Pancreas (tissue), 10 donors: Measurements from ENCODE around the gene JAK2. TPM values are rescaled to one million over a fixed set of nuclear protein-coding genes. Genes with fewer than 3 reads are reported as not detected.
A peak's percentile ranks its signal among the peaks of the same experiment; 100 is the strongest.

Experiments
- ATAC-seq, 4 donors: fragments of 200-7000 bp; cut with Tn5 transposase; one replicate each; pipeline versions ENCODE4 v1.8.0 to v1.9.1; 2020; ENCODE audit warnings: mild to moderate bottlenecking in 4 of 4, moderate library complexity in 4 of 4
- DNase-seq, 6 donors: peaks; one replicate each; pipeline ENCODE4 v3.0.0-alpha.2; 2020
- FAIRE-seq: peaks from 2 replicates; lab custom pipeline; 2012; peaks lifted over from hg19 to GRCh38; lab: Jason Lieb, UNC
- H3K27ac ChIP-seq, 4 donors: fragments of 200-600 bp; sonication (generic); 1 replicate in 3 of 4; 2 replicates in 1 of 4; pipeline versions ENCODE4 v1.5.0 to v1.8.0; 2020
- H3K27me3 ChIP-seq, 4 donors: fragments of 200-600 bp; one replicate each; pipeline ENCODE4 v1.8.0; 2021
- H3K36me3 ChIP-seq, 3 donors: fragments of 200-600 bp; sonication (generic) in 1 of 3; one replicate each; pipeline versions ENCODE4 v1.5.0 to v1.8.0; 2020 to 2021
- H3K4me1 ChIP-seq, 3 donors: fragments of 200-600 bp; one replicate each; pipeline ENCODE4 v1.8.0; 2021
- H3K4me3 ChIP-seq, 4 donors: fragments of 200-600 bp; sonication (generic) in 2 of 4; one replicate each; pipeline versions ENCODE4 v1.5.0 to v1.8.0; 2020 to 2021
- H3K9me3 ChIP-seq, 4 donors: fragments of 200-600 bp; one replicate each; pipeline ENCODE4 v1.8.0; 2021
- WGBS, 2 donors: extraction: QIAGEN DNeasy Blood & Tissue Kit; methylation state at CpG; one replicate each; pipeline ENCODE4 v1.1.7; 2013; 5-methylcytosine and 5-hydroxymethylcytosine counted together
- intact Hi-C, 3 donors: fragments of 100-400 bp; cut with DNase I; formaldehyde crosslinking; loops; one replicate each; pipeline versions ENCODE4 v1.11.1 to v1.14.2; 2022
- polyA plus RNA-seq, 2 donors: library from polyadenylated mRNA; stranded (reverse); fragments of 200-250 nt; gene quantifications; one replicate each; pipeline ENCODE4 v1.2.3, GENCODE V29; 2013
- total RNA-seq, 6 donors: library from RNA; stranded (reverse); fragmentation: NEBNext Ultra II Directional in 4 of 6; extraction: Animal tissue kit (Norgen Biotek cat#: 25700) in 4 of 6; gene quantifications; one replicate each; pipeline versions ENCODE4 v1.2.1 to v1.2.4, GENCODE V29; 2021 to 2023
- TF ChIP-seq, protein P1 (sequence below), 4 donors: fragments of 200-600 bp; sonication (generic) in 3 of 4; IDR thresholded peaks; one replicate each; pipeline versions ENCODE4 v1.5.0 to v1.8.0; 2021; ENCODE audit warnings: antibody characterized with exemption in 4 of 4
- donor health status: healthy with polysubstance abuse.
- donor health status: DM: no; HTN: no; CAD: no; lungs with moderate emphysema.
- donor health status: DM: no; HTN: no; CAD: no.
- donor health status: control.
- donor health status: control.
- donor health status: Bipolar disorder and iron deficiency.
- donor health status: DM: yes; HTN: yes; CAD: no.
- donor health status: DM: no; HTN: no; CAD: no.
- donor health status: DM: no; HTN: no; CAD: no.
- donor health status: DM: yes; HTN: yes; CAD: no.

The JAK2 gene
- total and polyA plus RNA-seq, 8 donors, result 1.7 to 9.1 (median 4.2) TPM

DNA sequence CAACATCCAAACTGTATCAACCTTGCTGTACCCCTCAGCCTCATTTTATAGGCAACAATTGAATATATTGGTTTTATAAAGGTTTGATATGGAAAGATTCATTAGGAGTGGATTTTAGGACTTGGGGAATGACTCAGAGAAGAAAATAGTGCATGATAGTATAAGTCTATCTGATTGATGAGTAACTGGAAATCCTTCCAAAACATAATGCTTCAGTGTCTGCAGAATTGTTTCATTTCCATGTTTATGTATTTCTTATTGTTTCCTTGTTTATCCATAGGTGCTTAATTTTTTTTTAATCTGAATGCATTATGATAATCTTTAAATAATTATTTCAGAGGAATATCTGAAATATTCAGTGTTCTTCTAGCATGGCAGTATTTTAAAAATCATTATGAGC is 12.6 kb downstream of the JAK2 start:
- no peak for DNase-seq
- H3K27ac ChIP-seq, result no peak overlapping the region
- no peak for ATAC-seq
- TF ChIP-seq, protein P1, sequence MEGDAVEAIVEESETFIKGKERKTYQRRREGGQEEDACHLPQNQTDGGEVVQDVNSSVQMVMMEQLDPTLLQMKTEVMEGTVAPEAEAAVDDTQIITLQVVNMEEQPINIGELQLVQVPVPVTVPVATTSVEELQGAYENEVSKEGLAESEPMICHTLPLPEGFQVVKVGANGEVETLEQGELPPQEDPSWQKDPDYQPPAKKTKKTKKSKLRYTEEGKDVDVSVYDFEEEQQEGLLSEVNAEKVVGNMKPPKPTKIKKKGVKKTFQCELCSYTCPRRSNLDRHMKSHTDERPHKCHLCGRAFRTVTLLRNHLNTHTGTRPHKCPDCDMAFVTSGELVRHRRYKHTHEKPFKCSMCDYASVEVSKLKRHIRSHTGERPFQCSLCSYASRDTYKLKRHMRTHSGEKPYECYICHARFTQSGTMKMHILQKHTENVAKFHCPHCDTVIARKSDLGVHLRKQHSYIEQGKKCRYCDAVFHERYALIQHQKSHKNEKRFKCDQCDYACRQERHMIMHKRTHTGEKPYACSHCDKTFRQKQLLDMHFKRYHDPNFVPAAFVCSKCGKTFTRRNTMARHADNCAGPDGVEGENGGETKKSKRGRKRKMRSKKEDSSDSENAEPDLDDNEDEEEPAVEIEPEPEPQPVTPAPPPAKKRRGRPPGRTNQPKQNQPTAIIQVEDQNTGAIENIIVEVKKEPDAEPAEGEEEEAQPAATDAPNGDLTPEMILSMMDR (IDR thresholded peaks at IDR 0.05), result no peak
- H3K9me3 ChIP-seq, result peaks cover 0 to 4% (median 0%) of the 10 kb centered on the region in 4 donors
- FAIRE-seq, result no peak
- H3K27me3 ChIP-seq, result no peaks in the 10 kb centered on the region
- H3K4me1 ChIP-seq, result peaks cover 0 to 8% (median 4%) of the 10 kb centered on the region in 3 donors
- intact Hi-C loops, result no loop called here
- no peak overlapping the region for H3K4me3 ChIP-seq
- no peaks in the 10 kb centered on the region for H3K36me3 ChIP-seq

DNA sequence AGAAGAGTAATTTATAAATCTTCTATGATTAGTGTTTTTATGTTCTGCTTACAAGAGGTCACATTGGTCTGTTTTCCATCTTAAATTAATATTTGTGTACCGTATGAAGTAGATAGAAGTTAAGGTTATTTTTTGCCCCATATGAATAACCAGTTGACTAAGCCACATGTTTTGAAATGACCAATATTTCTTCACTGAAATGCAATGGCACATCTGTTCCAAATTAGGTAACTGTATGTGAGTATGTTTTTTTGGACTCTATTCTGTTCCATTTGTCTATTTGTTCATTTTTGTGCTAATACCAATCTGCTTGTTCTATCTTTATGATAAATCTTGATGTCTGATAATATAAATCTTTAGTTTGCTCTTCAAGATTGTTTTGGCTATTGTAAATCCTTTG is 17.7 kb downstream of the JAK2 start:
- no peak overlapping the region for H3K4me3 ChIP-seq
- intact Hi-C loops, result no loop called here
- DNase-seq (no peak), ATAC-seq (no peak), FAIRE-seq (no peak)
- H3K27ac ChIP-seq, result no peak overlapping the region
- no peaks in the 10 kb centered on the region for H3K27me3 ChIP-seq
- peaks cover 0 to 4% (median 0%) of the 10 kb centered on the region in 4 donors for H3K9me3 ChIP-seq
- 51 to 97% methylated on average over 1 of the region's 1 CpG for WGBS, 2 donors
- no peaks in the 10 kb centered on the region for H3K4me1 ChIP-seq
- no peaks in the 10 kb centered on the region for H3K36me3 ChIP-seq
- TF ChIP-seq, protein P1 (IDR thresholded peaks at IDR 0.05), result no peak

DNA sequence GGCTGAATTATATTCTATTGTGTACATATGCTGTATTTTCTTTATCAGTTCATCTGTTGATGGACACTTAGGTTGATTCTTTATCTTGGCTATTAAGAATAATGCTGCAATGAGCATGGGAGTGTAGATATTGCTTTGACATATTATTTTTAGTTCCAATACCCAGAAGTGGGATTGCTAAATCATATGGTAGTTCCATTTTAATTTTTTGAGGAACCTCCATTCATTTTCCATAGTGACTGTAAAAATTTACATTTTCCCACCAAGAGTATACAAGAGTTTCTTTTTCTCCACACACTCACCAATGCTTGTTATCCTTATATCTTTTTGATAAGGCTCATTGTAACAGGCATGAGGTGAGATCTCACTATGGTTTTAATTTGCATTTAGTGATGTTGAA is 19.4 kb downstream of the JAK2 start:
- TF ChIP-seq, protein P1 (IDR thresholded peaks at IDR 0.05), result no peak
- Histone ChIP-seq H3K4me1 (no peaks in the 10 kb centered on the region), H3K4me3 (no peak overlapping the region), H3K27ac (no peak overlapping the region), H3K9me3 (peaks cover 0 to 4% (median 0%) of the 10 kb centered on the region in 4 donors), H3K36me3 (no peaks in the 10 kb centered on the region), H3K27me3 (no peaks in the 10 kb centered on the region)
- no peak for FAIRE-seq
- intact Hi-C loops, result no loop called here
- no peak for DNase-seq
- ATAC-seq, result no peak

DNA sequence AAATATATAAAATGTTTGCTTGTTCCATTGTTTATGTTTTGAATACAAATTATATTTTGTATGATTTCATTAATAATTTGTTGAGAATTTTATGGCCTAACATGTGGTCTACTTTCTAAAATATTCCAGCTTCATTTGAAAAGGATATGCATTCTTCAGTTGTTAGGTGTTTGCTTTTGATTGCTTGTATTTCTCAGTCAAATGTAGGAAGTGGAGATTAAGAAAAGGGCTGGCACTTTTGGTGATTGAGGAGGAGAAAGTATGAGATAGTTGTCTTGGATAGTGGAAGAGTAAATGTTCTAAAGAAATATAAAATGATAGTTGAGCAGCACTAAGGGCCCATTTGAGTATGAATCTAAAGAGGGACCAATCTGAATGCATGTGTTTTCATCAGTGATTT is 23.1 kb downstream of the JAK2 start:
- FAIRE-seq, result no peak

DNA sequence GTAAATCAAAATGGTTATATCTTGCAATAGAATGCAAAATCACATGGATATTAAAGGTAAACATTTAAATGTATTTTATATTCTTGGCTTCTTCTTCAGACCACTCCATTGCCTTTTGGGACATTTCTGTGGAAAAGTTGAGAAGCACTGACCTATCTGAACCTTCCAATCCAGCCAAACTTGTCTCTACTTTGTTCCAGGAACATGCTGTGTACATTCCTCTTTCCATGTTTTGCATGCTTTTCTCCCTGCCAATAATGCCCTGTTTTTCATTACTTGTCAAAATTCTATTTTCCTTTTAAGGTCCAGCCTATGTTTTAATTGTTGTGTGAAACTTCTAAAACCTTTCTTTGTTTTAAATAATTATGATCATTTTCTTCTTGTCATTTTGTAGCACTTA is 28.3 kb downstream of the JAK2 start:
- ATAC-seq, result no peak
- TF ChIP-seq, protein P1 (IDR thresholded peaks at IDR 0.05), result no peak
- no peak overlapping the region for H3K27ac ChIP-seq
- no peaks in the 10 kb centered on the region for H3K36me3 ChIP-seq
- no peaks in the 10 kb centered on the region for H3K27me3 ChIP-seq
- FAIRE-seq, result peak; percentile 69
- no peak for DNase-seq
- H3K4me3 ChIP-seq, result no peak overlapping the region
- no peaks in the 10 kb centered on the region for H3K9me3 ChIP-seq
- intact Hi-C loops, result no loop called here
- no peaks in the 10 kb centered on the region for H3K4me1 ChIP-seq

More for the DNA sequence above, 23.1 kb downstream of the JAK2 start:
- TF ChIP-seq, protein P1 (IDR thresholded peaks at IDR 0.05), result no peak
- Histone ChIP-seq H3K36me3 (no peaks in the 10 kb centered on the region), H3K27ac (no peak overlapping the region), H3K9me3 (no peaks in the 10 kb centered on the region), H3K4me3 (no peak overlapping the region), H3K4me1 (no peaks in the 10 kb centered on the region), H3K27me3 (no peaks in the 10 kb centered on the region)
- intact Hi-C loops, result no loop called here
- no peak for DNase-seq
- ATAC-seq, result no peak
